Suprapubic skin (tissue), 4 donors: ENCODE measurements around the gene INSIG2. TPM values are rescaled to one million over a fixed set of nuclear protein-coding genes. Genes with fewer than 3 reads are reported as not detected.

Experiments used
- DNase-seq, 2 donors: peaks; one replicate each; pipeline ENCODE4 v3.0.0-alpha.2; 2019; ENCODE audit warnings: low spot score in 2 of 2
- H3K27ac ChIP-seq: fragments of 200-600 bp; sonication (generic); one replicate; pipeline ENCODE4 v1.5.1; 2019
- H3K27me3 ChIP-seq: fragments of 200-600 bp; sonication (generic); one replicate; pipeline ENCODE4 v1.5.1; 2019
- H3K36me3 ChIP-seq: fragments of 200-600 bp; sonication (generic); one replicate; pipeline ENCODE4 v1.5.1; 2019
- H3K4me1 ChIP-seq: fragments of 200-600 bp; sonication (generic); one replicate; pipeline ENCODE4 v1.5.1; 2019
- H3K4me3 ChIP-seq: fragments of 200-600 bp; sonication (generic); one replicate; pipeline ENCODE4 v1.5.1; 2019; ENCODE audit warnings: mild to moderate bottlenecking
- H3K9me3 ChIP-seq: fragments of 200-600 bp; sonication (generic); one replicate; pipeline ENCODE4 v1.5.1; 2019
- CTCF ChIP-seq, 2 donors: fragments of 200-600 bp in 1 of 2; fragments of 450-650 bp in 1 of 2; sonication (generic) in 1 of 2; IDR thresholded peaks; one replicate each; pipeline ENCODE4 v1.5.1; 2016 to 2019; ENCODE audit warnings: antibody characterized with exemption in 2 of 2, mild to moderate bottlenecking in 1 of 2, moderate library complexity in 1 of 2
- EP300 ChIP-seq: sonication (generic); formaldehyde crosslinking; IDR thresholded peaks from one replicate; pipeline ENCODE4 v1.6.1; 2017; ENCODE audit warnings: antibody characterized with exemption
- POLR2A ChIP-seq, 2 donors: fragments of 450-650 bp; IDR thresholded peaks; one replicate each; pipeline ENCODE4 v1.6.1; 2017; ENCODE audit warnings: antibody characterized with exemption in 2 of 2, mild to moderate bottlenecking in 2 of 2, moderate library complexity in 2 of 2
- POLR2AphosphoS5 ChIP-seq, 3 donors: sonication (generic); formaldehyde crosslinking; IDR thresholded peaks; one replicate each; pipeline ENCODE4 v1.6.1; 2017; ENCODE audit warnings: antibody characterized with exemption in 3 of 3
- WGBS: methylation state at CpG from one replicate; pipeline ENCODE4 v1.1.5; 2018; 5-methylcytosine and 5-hydroxymethylcytosine counted together
- total RNA-seq, 4 donors: library from RNA; depleted of rRNA; stranded (reverse); fragments of >200 nt; gene quantifications; one replicate each; pipeline ENCODE4 v1.1.0, GENCODE V29; 2016

The INSIG2 gene
- total RNA-seq, 4 donors from 2014 or later = 6.9 to 14.9 (median 9.3) TPM

DNA sequence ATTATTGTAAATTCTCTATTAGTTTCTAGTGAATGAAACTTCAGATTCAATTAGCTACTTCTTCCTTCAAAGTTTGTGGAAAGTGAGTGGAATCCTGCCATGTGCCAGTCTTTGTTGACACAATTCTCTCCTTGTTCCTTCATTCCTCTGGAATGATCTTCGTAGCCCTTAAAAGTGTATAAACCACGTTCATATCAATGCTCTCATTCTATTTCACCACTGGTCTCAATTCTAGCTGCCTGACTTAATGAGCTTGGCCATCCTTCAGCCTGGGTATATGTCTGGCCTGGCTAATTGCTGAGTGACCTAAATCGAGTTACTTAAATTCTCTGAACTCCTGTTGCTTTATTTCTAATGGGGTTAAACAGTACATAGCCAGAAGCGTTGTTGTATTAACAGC, 43.5 kb downstream of the INSIG2 start:
- no peak for DNase-seq
- Histone ChIP-seq H3K9me3 (no peaks in the 10 kb centered on the region), H3K36me3 (no peaks in the 10 kb centered on the region), H3K27me3 (no peaks in the 10 kb centered on the region), H3K27ac (no peak overlapping the region), H3K4me3 (no peak overlapping the region), H3K4me1 (no peaks in the 10 kb centered on the region)
- WGBS = 80% methylated on average over 4 of the region's 4 CpGs
- TF ChIP-seq POLR2AphosphoS5 (IDR thresholded peaks at IDR 0.05) = no peak

DNA sequence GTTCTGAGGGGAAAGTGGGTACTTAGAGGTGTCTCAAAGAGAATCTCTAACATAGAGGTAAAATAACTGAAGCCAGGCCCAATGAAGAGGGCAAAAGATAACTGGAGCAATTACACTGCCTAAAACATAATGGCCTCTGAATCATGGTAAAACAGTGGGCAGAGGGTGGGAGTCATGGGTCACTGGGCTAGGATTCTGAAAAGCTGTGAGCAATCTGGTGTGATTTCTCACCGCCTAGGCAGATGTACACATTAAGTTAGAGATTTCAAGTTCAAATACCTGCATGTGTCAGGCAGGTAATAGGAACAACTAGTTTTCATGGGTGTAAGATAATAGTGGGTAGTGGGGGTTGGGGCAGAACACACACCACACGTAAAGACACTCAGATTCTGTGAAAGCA, 45.6 kb downstream of the INSIG2 start:
- no peaks in the 10 kb centered on the region for H3K27me3 ChIP-seq
- H3K4me3 ChIP-seq = no peak overlapping the region
- no peaks in the 10 kb centered on the region for H3K4me1 ChIP-seq
- no peak for DNase-seq
- no peaks in the 10 kb centered on the region for H3K9me3 ChIP-seq
- H3K27ac ChIP-seq = no peak overlapping the region
- 76% methylated on average over 2 of the region's 2 CpGs for WGBS
- H3K36me3 ChIP-seq = no peaks in the 10 kb centered on the region
- TF ChIP-seq POLR2A (IDR thresholded peaks at IDR 0.05) (no peak), EP300 (no peak), POLR2AphosphoS5 (IDR thresholded peaks at IDR 0.05) (no peak), CTCF (IDR thresholded peaks at IDR 0.05) (no peak)

DNA sequence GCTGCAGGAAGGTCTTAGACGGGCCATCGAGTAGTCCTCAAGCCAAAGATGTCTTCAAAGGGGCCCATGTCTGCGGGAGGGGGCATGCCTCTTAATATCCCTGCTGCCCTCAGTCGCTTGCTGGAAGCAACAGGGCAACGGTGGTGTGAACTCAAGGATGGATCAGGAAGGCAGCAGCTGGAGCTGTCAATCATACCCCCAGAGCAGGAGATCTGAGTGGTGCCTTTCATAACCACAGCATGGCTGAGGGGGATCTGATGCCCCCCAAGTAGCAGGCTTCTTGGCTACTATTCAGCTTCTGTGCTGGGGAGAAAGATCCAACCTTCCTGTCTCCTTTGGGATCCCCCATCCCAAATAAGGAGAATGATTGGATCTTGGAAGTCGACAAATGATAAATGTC, 46.4 kb downstream of the INSIG2 start:
- Histone ChIP-seq H3K9me3 (no peaks in the 10 kb centered on the region), H3K36me3 (no peaks in the 10 kb centered on the region), H3K4me3 (no peak overlapping the region), H3K4me1 (no peaks in the 10 kb centered on the region), H3K27me3 (no peaks in the 10 kb centered on the region), H3K27ac (no peak overlapping the region)
- 88% methylated on average over 6 of the region's 6 CpGs for WGBS
- TF ChIP-seq EP300 (no peak), POLR2A (IDR thresholded peaks at IDR 0.05) (no peak), CTCF (IDR thresholded peaks at IDR 0.05) (no peak), POLR2AphosphoS5 (IDR thresholded peaks at IDR 0.05) (no peak)
- DNase-seq = no peak

GRCh38 chr2:118145207-118145606, 56.9 kb downstream of the INSIG2 start:
- Histone ChIP-seq H3K36me3 (no peaks in the 10 kb centered on the region), H3K4me3 (no peak overlapping the region), H3K27ac (no peak overlapping the region), H3K9me3 (no peaks in the 10 kb centered on the region), H3K4me1 (peaks cover 3% of the 10 kb centered on the region), H3K27me3 (no peaks in the 10 kb centered on the region)
- DNase-seq = no peak
- 78% methylated on average over 1 of the region's 1 CpG for WGBS
- TF ChIP-seq CTCF (IDR thresholded peaks at IDR 0.05) (no peak), POLR2A (IDR thresholded peaks at IDR 0.05) (no peak), POLR2AphosphoS5 (IDR thresholded peaks at IDR 0.05) (no peak), EP300 (no peak)

GRCh38 chr2:118145806-118146205, 57.5 kb downstream of the INSIG2 start:
- TF ChIP-seq EP300 = no peak
- H3K27me3 ChIP-seq = no peaks in the 10 kb centered on the region
- H3K36me3 ChIP-seq = no peaks in the 10 kb centered on the region
- H3K9me3 ChIP-seq = no peaks in the 10 kb centered on the region
- H3K27ac ChIP-seq = no peak overlapping the region
- H3K4me1 ChIP-seq = peaks cover 3% of the 10 kb centered on the region
- WGBS = 79% methylated on average over 6 of the region's 6 CpGs
- no peak for DNase-seq
- no peak overlapping the region for H3K4me3 ChIP-seq

GRCh38 chr2:118146315-118147283, 58.3 kb downstream of the INSIG2 start:
- H3K27ac ChIP-seq = no peak overlapping the region
- peaks cover 3% of the 10 kb centered on the region for H3K4me1 ChIP-seq
- TF ChIP-seq EP300 (no peak), POLR2A (IDR thresholded peaks at IDR 0.05) (no peak), CTCF (IDR thresholded peaks at IDR 0.05) (no peak), POLR2AphosphoS5 (IDR thresholded peaks at IDR 0.05) (no peak)
- H3K27me3 ChIP-seq = no peaks in the 10 kb centered on the region
- 85% methylated on average over 11 of the region's 11 CpGs for whole genome bisulfite sequencing
- H3K9me3 ChIP-seq = no peaks in the 10 kb centered on the region
- no peak overlapping the region for H3K4me3 ChIP-seq
- no peaks in the 10 kb centered on the region for H3K36me3 ChIP-seq
- no peak for DNase-seq
